Fibroblast of mammary gland (primary cell): ENCODE measurements around the gene FMC1.

Source experiments
- DNase-seq: peaks from one replicate; pipeline ENCODE4 v3.0.0-alpha.2; 2010; ENCODE audit warnings: low read depth
- H3K4me3 ChIP-seq: 2 replicates; pipeline ENCODE4 v1.5.1; 2011; ENCODE audit warnings: low read depth, mild to moderate bottlenecking, low read length, moderate library complexity; ENCODE audit not compliant: control insufficient read depth
- TF ChIP-seq, protein P1 (sequence below): conservative IDR thresholded peaks from 2 replicates; pipeline ENCODE4 v1.5.1; 2011; ENCODE audit warnings: low read depth, low read length, inconsistent platforms; ENCODE audit not compliant: control insufficient read depth, insufficient read depth

Gene FMC1

DNA sequence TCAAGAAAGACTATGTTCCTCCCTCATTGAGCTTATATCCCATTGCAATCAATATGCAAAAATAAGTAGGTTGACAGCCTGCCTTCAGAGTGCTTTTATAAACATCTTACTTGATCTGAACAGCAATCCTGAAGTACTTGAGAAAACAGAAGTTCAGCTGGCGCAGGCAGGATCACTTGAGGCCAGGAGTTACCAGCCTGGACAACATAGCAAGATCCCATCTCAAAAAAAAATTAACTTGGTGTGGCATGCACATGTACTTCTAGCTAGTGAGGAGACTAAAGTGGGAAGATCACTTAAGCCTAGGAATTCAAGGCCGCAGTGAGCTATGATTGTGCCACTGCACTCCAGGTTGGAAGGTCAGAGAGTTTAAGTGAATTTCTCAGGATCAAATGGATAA is 48.6 kb downstream of the FMC1 start:
- TF ChIP-seq, protein P1, sequence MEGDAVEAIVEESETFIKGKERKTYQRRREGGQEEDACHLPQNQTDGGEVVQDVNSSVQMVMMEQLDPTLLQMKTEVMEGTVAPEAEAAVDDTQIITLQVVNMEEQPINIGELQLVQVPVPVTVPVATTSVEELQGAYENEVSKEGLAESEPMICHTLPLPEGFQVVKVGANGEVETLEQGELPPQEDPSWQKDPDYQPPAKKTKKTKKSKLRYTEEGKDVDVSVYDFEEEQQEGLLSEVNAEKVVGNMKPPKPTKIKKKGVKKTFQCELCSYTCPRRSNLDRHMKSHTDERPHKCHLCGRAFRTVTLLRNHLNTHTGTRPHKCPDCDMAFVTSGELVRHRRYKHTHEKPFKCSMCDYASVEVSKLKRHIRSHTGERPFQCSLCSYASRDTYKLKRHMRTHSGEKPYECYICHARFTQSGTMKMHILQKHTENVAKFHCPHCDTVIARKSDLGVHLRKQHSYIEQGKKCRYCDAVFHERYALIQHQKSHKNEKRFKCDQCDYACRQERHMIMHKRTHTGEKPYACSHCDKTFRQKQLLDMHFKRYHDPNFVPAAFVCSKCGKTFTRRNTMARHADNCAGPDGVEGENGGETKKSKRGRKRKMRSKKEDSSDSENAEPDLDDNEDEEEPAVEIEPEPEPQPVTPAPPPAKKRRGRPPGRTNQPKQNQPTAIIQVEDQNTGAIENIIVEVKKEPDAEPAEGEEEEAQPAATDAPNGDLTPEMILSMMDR: no peak
- H3K4me3 ChIP-seq: no peak overlapping the region
- DNase-seq: no peak

DNA sequence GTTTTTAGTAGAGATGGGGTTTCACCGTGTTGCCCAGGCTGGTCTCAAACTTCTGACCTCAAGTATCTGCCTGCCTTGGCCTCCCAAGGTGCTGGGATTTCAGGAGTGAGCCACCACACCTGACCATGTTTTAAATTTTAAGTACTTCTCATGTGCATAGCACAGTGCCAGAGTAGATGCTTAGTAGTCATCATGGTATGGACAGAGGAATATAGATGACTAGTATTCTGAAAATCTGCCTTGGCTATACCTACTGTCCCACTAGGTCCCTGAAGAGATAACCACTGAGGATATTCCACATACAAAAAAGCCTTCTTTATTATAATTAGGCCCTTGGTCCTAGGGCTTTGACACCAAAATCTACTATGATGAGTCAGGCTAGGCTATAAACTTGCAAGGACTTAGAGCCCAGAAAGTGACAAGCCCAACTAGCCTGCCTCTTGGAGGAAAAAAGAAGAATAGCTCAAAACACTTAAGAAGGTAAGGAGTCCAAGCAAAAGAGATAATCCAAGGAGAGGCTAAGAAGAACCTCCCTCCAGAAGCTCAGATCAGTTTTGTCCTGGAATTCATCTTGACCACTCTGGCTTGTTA is 52.6 kb downstream of the FMC1 start:
- DNase-seq: peak; percentile 21
- TF ChIP-seq, protein P1: no peak
- H3K4me3 ChIP-seq: no peak overlapping the region

DNA sequence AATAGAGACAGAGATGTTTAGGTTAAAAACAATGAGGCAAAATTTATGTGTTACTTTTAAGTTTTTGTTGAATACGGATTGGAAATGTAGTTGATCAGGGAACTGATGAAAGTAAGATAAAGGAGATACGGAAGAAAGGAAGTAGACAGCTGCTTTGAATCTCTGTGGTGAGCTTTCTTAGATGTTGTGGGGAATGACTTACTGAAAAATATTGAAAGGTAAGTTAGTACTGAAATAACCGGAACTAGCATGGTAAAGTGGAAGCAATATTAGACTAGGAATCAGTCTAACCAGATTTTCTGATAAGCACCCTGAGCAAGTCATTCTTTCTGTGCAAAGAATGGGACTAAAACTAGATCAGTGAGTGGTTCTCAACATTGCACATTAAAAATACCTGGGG is 53.4 kb downstream of the FMC1 start:
- no peak overlapping the region for H3K4me3 ChIP-seq
- DNase-seq: no peak
- TF ChIP-seq, protein P1: no peak
